AML-193 (cell line): ENCODE measurements around the gene TMEM123.
"Not testable (repeated sequence)": the region's sequence is repeated elsewhere in the genome, so short reads cannot be mapped to it uniquely, and the experiment has no call there.

ENCODE experiments used
- DNase-seq, 2 experiments: peaks; one replicate each; lab custom pipeline; 2025; lab: John Stamatoyannopoulos, UW

TMEM123 gene

GRCh38 chr11:102449651-102450570 lies 2.7 kb downstream of the TMEM123 start:
- DNase-seq: no peak

DNA sequence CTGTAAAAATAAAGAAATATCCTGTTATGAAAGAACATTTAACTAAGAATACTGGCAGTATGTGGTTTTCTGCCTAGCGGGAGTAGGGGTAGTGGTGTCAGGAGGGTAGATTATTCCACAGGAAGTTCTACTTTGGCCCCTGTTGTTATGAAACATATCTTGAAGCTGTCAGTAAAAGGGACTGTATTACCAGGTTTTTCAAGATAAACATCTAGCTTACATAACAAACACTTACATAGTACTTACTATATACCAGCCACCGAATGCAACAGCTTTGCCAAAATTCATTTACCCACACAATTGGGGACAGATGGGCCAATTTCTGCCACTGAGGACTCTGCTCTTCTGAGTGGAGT lies 3.7 kb downstream of the TMEM123 start:
- peak; percentile 77 to 87 for DNase-seq

- DNase-seq: no peak
Measured at GRCh38 chr11:102447941-102448868, 4.4 kb downstream of the TMEM123 start.

DNA sequence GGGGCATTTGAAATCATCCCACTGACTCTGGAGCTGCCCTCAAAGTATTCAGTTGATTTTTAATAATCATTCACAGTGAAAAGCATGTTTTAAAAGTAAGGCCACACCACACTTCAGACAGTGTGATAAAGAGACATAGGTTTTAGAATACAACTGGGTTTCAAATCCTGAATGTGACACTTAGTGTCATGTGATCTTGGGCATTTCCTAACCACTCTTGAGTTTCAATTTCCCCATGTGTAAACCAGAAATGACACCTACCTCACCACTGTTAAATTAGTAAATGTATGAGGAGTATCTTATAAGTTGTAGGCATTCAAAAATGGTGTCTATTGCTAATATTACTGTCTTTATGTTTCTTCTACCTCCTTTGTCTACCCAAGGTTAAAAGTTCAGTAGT lies 5.4 kb downstream of the TMEM123 start:
- peak; percentile 38 to 47 for DNase-seq

GRCh38 chr11:102446606-102447005 lies 6.0 kb downstream of the TMEM123 start:
- DNase-seq: no peak

DNA sequence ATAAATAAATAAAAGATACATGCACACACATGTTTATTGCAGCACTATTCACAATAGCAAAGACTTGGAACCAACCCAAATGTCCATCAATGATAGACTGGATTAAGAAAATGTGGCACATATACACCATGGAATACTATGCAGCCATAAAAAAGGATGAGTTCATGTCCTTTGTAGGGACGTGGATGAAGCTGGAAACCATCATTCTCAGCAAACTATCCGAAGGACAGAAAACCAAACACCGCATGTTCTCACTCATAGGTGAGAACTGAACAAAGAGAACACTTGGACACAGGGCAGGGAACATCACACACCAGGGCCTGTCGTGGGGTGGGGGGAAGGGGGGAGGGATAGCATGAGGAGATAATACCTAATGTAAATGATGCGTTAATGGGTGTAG lies 7.9 kb downstream of the TMEM123 start:
- DNase-seq: not testable (repeated sequence)

DNA sequence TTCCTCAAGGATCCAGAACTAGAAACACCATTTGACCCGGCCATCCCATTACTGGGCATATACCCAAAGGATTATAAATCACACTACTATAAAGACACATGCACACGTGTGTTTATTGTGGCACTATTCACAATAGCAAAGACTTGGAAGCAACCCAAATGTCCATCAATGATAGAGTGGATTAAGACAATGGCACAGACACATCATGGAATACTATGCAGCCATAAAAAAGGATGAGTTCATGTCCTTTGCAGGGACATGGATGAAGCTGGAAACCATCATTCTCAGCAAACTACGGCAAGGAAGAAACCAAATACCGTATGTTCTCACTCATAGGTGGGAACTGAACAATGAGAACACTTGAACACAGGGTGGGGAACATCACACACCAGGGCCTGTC lies 8.4 kb downstream of the TMEM123 start:
- DNase-seq: not testable (repeated sequence)

- DNase-seq: not testable (repeated sequence)
Measured at GRCh38 chr11:102439063-102439363, 13.6 kb downstream of the TMEM123 start.

DNA sequence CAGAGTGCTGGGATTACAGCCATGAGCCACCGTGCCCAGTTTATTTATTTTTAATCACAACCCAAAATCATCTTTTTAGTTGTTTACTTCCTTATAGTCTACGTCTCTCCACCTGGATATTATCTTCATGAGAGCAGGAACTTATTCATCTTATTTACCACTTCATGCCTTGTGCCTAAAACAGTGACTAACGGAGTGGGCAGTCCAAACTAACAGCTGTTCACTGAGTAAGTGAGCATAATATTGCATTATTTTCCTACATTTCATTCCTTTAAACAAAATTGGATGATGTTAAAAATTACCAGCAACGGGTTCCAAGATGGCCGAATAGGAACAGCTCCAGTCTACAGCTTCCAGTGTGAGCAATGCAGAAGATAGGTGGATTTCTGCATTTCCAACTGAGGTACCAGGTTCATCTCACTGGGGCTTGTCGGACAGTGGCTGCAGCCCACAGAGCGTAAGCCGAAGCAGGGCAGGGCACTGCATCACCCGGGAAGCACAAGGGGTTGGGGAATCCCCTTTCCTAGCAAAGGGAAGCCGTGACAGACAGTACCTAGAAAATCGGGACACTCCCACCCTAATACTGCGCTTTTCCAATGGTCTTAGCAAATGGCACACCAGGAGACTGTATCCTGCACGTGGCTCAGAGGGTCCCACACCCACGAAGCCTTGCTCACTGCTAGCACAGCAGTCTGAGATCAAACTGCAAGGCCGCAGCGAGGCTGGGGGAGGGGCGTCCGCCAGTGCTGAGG lies 14.1 kb downstream of the TMEM123 start:
- no peak for DNase-seq

GRCh38 chr11:102437727-102438126 lies 14.8 kb downstream of the TMEM123 start:
- no peak for DNase-seq

DNA sequence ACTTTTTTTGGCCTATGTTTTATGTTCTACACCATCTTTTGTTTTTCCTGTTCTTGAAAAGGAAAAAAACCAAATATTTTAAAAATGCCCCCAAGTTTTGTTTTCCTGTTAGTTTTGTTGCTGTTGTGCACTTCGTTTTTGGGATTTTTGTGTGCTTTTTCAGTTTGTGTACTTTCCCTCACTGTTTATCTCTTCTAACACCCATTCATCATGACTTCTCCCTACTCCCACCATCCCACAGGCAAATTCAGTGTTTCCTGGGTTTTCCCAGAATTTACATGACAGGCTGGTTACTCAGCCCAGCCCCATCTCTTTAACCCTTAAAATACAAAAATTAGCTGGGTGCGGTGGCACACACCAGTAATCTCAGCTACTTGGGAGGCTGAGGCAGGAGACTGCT lies 15.6 kb downstream of the TMEM123 start:
- no peak for DNase-seq

DNA sequence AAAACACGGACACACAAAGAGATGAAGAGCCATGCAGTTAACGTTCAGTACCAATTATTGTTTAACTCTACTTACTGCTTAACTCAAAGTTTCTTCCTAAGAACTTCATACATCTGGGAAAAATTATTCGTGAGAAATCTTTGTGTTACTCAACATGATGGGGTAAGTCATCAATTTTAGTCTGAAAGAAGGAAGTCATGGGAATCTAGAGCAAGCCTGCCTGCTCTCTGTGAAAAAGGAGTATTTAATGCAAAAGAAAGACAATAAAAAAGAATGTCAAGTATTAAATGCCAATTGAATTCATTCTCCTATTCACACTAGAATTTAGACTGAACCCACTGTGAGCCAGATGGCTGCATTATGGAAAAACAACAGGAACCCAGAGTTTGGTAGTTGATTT lies 16.0 kb downstream of the TMEM123 start:
- no peak for DNase-seq

GRCh38 chr11:102435688-102436087 lies 16.9 kb downstream of the TMEM123 start:
- DNase-seq: no peak

DNA sequence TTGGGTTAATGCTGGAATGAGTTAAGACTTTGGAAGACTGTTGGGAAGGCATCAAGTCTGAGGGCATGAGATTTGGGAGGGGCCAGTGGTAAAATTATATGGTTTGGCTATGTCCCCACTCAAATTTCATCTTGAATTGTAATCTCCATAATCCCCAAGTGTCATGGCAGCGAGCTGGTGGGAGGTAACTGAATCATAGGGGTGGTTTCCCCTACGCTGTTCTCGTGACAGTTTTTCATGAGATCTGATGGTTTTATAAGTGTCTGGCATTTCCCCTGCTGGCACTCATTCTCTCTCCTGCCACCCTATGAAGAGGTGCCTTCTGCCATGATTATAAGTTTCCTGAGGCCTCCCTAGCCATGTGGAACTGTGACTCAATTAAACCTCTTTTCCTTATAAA lies 19.0 kb downstream of the TMEM123 start:
- DNase-seq: not testable (repeated sequence)

DNA sequence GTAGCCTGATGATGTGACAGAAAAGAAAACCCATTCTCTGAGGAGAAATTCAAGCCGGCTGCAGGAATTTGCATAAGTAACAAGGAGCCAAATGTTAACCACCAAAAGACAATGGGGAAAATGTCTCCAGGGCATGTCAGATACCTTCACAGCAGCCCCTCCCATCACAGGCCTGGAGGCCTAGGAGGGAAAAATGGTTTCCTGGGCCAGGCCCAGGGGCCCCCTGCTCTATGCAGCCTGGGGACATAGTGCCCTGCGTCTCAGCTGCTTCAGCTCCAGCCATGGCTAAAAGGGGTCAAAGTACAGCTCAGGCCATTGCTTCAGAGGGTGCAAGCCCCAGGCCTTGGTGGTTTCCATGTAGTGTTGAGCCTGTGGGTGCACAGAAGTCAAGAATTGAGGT lies 20.0 kb downstream of the TMEM123 start:
- DNase-seq: not testable (repeated sequence)

DNA sequence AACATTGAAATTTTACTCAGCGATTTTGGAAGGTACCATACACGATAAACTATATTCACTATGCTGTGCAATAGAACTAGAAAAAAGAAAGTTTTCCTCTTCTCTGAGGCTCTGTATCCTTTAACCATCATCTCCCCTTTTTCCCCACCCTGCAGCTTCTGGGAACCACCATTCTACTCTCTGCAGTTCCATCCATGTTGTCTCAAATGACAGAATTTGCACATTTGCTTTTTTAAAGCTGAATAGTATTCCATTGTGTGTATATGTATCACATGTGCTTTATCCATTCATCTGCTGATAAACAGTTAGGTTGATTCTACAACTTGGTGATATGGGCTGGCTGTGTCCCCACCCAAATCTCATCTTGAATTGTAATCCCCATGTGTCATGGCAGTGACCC lies 21.2 kb downstream of the TMEM123 start:
- no peak for DNase-seq

- no peak for DNase-seq
Measured at GRCh38 chr11:102430158-102430836, 22.3 kb downstream of the TMEM123 start.

GRCh38 chr11:102429691-102430090 lies 22.9 kb downstream of the TMEM123 start:
- no peak for DNase-seq

- no peak for DNase-seq
Measured at GRCh38 chr11:102429226-102429625, 23.3 kb downstream of the TMEM123 start.

GRCh38 chr11:102428696-102429095 lies 23.9 kb downstream of the TMEM123 start:
- DNase-seq: no peak

DNA sequence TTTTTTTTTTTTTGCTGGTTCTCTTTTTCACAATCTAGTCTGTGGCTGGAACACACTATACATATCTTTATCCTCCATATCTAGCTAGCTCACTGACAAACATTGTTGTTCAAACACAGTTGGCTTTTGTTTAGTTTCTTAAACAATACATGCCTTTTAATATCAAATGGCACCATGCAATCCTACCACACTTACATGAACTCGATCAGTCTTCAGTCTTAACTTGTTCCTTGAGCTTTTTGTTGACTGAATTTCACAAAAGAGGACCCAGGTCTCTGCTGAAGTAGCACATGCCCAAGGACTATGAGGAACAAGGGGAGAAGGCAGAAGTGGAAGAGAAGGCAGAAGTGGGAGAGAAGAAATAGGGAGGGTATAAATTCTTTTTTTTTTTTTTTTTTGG lies 25.5 kb downstream of the TMEM123 start:
- no peak for DNase-seq

DNA sequence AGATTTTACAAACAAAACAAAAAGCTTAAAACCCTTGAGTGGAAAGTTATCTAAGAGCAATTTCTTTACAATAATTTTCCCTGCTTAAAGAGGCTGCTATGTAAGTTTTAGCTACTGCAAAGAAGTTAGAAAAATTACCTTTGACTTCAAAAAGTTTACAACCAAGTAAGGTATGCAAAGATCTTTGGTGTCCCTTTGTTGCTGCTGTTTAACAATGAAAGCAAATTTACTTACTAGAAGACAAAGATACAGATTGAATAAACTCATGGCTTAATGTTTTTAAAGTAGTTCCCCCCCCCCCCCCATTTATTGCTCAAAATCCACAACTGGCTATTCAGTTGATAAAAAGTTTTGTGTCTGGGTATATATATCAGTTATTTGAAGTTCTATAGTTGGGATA lies 26.0 kb downstream of the TMEM123 start:
- DNase-seq: no peak
